ENCODE measurements around the gene ADD2. TPM values are rescaled to one million over a fixed set of nuclear protein-coding genes. Genes with fewer than 3 reads are reported as not detected.

The ADD2 gene
- total RNA-seq, 2 donors from 2014 or later = 0.41 to 1.6 TPM

GRCh38 chr2:70607121-70607561 is 160.9 kb downstream of the ADD2 start:
- no peak for DNase-seq (ENCODE audit: low spot score)
- no peak overlapping the region for H3K27ac ChIP-seq
- TF ChIP-seq, protein P1, sequence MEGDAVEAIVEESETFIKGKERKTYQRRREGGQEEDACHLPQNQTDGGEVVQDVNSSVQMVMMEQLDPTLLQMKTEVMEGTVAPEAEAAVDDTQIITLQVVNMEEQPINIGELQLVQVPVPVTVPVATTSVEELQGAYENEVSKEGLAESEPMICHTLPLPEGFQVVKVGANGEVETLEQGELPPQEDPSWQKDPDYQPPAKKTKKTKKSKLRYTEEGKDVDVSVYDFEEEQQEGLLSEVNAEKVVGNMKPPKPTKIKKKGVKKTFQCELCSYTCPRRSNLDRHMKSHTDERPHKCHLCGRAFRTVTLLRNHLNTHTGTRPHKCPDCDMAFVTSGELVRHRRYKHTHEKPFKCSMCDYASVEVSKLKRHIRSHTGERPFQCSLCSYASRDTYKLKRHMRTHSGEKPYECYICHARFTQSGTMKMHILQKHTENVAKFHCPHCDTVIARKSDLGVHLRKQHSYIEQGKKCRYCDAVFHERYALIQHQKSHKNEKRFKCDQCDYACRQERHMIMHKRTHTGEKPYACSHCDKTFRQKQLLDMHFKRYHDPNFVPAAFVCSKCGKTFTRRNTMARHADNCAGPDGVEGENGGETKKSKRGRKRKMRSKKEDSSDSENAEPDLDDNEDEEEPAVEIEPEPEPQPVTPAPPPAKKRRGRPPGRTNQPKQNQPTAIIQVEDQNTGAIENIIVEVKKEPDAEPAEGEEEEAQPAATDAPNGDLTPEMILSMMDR (IDR thresholded peaks at IDR 0.05) = no peak
- no peaks in the 10 kb centered on the region for H3K9me3 ChIP-seq
- no peak overlapping the region for H3K4me3 ChIP-seq
- no peaks in the 10 kb centered on the region for H3K36me3 ChIP-seq
- no peaks in the 10 kb centered on the region for H3K27me3 ChIP-seq (replicated peaks; ENCODE audit: insufficient read depth)
- no peaks in the 10 kb centered on the region for H3K4me1 ChIP-seq (ENCODE audit: control insufficient read depth in 1 of 2, low read depth in 2 of 2)
- ATAC-seq (ENCODE audit: insufficient number of reproducible peaks, low FRiP score, low read depth) = no peak

Other genes starting within 250 kb of the ADD2 start
- gene TGFA, start 214.4 kb downstream of the ADD2 start, total RNA-seq = 1 to 10 TPM; 1.1 to 1.9 TPM
- gene FIGLA, start 22.4 kb upstream of the ADD2 start, total RNA-seq = not detected
- gene CLEC4F, start 52.4 kb upstream of the ADD2 start, total RNA-seq = under 1 TPM in 1 of 2 donors, not detected in 1; 0.54 TPM
- gene CD207, start 67.6 kb upstream of the ADD2 start, total RNA-seq = under 1 TPM in 1 of 2 donors, not detected in 1; 0.27 TPM
- 1 to 10 TPM in 1 of 2 donors, under 1 TPM in 1; 0.56 to 1.9 TPM for gene VAX2, start 132.4 kb upstream of the ADD2 start, total RNA-seq
- 1 to 10 TPM; 1.4 to 4.4 TPM for gene ATP6V1B1, start 167.7 kb upstream of the ADD2 start, total RNA-seq
- gene ANKRD53, start 210.4 kb upstream of the ADD2 start, total RNA-seq = 1 to 10 TPM in 1 of 2 donors, under 1 TPM in 1; 0.49 to 4.6 TPM
- gene TEX261, start 226.7 kb upstream of the ADD2 start, total RNA-seq = 10 to 100 TPM; 35.9 to 45.1 TPM

Measured in thoracic aorta (tissue), 2 donors.